Vagina (tissue), 2 donors: Measurements from ENCODE around the gene DUSP18.

Experiments
- CTCF ChIP-seq, 3 experiments: fragments of 450-650 bp in 2 of 3; fragments of 200-600 bp in 1 of 3; sonication (generic) in 1 of 3; IDR thresholded peaks; one replicate each; pipeline ENCODE4 v1.5.1; 2017 to 2019; ENCODE audit warnings: antibody characterized with exemption in 3 of 3, mild to moderate bottlenecking in 2 of 3, moderate library complexity in 2 of 3
- POLR2A ChIP-seq, 2 donors: fragments of 450-650 bp; IDR thresholded peaks; one replicate each; pipeline ENCODE4 v1.6.1; 2017; ENCODE audit warnings: antibody characterized with exemption in 2 of 2, mild to moderate bottlenecking in 2 of 2, moderate library complexity in 2 of 2

GRCh38 chr22:30714062-30714461 is 46.4 kb upstream of the DUSP18 start:
- TF ChIP-seq CTCF (IDR thresholded peaks at IDR 0.05), result no peak
- no peak for TF ChIP-seq POLR2A (IDR thresholded peaks at IDR 0.05)
